Measurements from ENCODE around the gene VAMP1.

The VAMP1 gene

GRCh38 chr12:6450091-6450868 lies 20.2 kb downstream of the VAMP1 start:
- H3K4me3 ChIP-seq, result no peak overlapping the region
- no peak for DNase-seq (ENCODE audit: low read depth, low spot score)

GRCh38 chr12:6444704-6445688 lies 25.5 kb downstream of the VAMP1 start, which contains the start of gene CD27:
Gene CD27 (plus strand): TSS chr12:6444955. CDS start chr12:6445096, 141 bp downstream.
- H3K4me3 ChIP-seq, result no peak within 1 kb of the TSS
- H3K9me3 ChIP-seq (ENCODE audit: low read depth, low read length), result no peaks in the 10 kb centered on the region
- TF ChIP-seq FOXP2 (optimal IDR thresholded peaks at IDR 0.05; ENCODE audit: control extremely low read depth, extremely low read length, insufficient read depth), result no peak
- no peak for TF ChIP-seq EZH2 (IDR thresholded peaks at IDR 0.05)
- no peak for TF ChIP-seq POLR2AphosphoS5 (IDR thresholded peaks at IDR 0.05; ENCODE audit: borderline replicate concordance, low read depth, low read length)
- no peak for DNase-seq (ENCODE audit: low read depth, low spot score)
- H3K36me3 ChIP-seq (ENCODE audit: insufficient read depth, low read length), result no peaks in the 10 kb centered on the region
- no peak within 1 kb of the TSS for H3K27ac ChIP-seq
- H3K9ac ChIP-seq (ENCODE audit: insufficient read length), result no peak within 1 kb of the TSS

More at GRCh38 chr12:6450091-6450868, 20.2 kb downstream of the VAMP1 start:
- Histone ChIP-seq H3K36me3 (ENCODE audit: insufficient read depth, low read length) (no peaks in the 10 kb centered on the region), H3K27ac (no peak overlapping the region), H3K9ac (ENCODE audit: insufficient read length) (no peak overlapping the region), H3K9me3 (ENCODE audit: low read depth, low read length) (no peaks in the 10 kb centered on the region)
- no peak for TF ChIP-seq EZH2 (IDR thresholded peaks at IDR 0.05)

- no peak overlapping the region for H3K4me3 ChIP-seq
- no peak overlapping the region for H3K9ac ChIP-seq (ENCODE audit: insufficient read length)
- H3K27ac ChIP-seq, result no peak overlapping the region
- DNase-seq (ENCODE audit: low read depth, low spot score), result no peak
- TF ChIP-seq EZH2 (IDR thresholded peaks at IDR 0.05) (no peak), POLR2AphosphoS5 (IDR thresholded peaks at IDR 0.05; ENCODE audit: borderline replicate concordance, low read depth, low read length) (no peak), FOXP2 (optimal IDR thresholded peaks at IDR 0.05; ENCODE audit: control extremely low read depth, extremely low read length, insufficient read depth) (no peak)
- H3K9me3 ChIP-seq (ENCODE audit: low read depth, low read length), result no peaks in the 10 kb centered on the region
- no peaks in the 10 kb centered on the region for H3K36me3 ChIP-seq (ENCODE audit: insufficient read depth, low read length)
These were observed 26.4 kb downstream of the VAMP1 start for GRCh38 chr12:6444031-6444430.

GRCh38 chr12:6443361-6443983 lies 27.0 kb downstream of the VAMP1 start:
- TF ChIP-seq EZH2 (IDR thresholded peaks at IDR 0.05) (no peak), FOXP2 (optimal IDR thresholded peaks at IDR 0.05; ENCODE audit: control extremely low read depth, extremely low read length, insufficient read depth) (no peak)
- no peaks in the 10 kb centered on the region for H3K36me3 ChIP-seq (ENCODE audit: insufficient read depth, low read length)
- no peak overlapping the region for H3K9ac ChIP-seq (ENCODE audit: insufficient read length)
- H3K9me3 ChIP-seq (ENCODE audit: low read depth, low read length), result no peaks in the 10 kb centered on the region
- no peak overlapping the region for H3K4me3 ChIP-seq
- H3K27ac ChIP-seq, result no peak overlapping the region
- DNase-seq (ENCODE audit: low read depth, low spot score), result no peak

GRCh38 chr12:6442836-6443235 lies 27.6 kb downstream of the VAMP1 start:
- Histone ChIP-seq H3K9ac (ENCODE audit: insufficient read length) (no peak overlapping the region), H3K27ac (no peak overlapping the region), H3K4me3 (no peak overlapping the region), H3K9me3 (ENCODE audit: low read depth, low read length) (no peaks in the 10 kb centered on the region), H3K36me3 (ENCODE audit: insufficient read depth, low read length) (no peaks in the 10 kb centered on the region)
- DNase-seq (ENCODE audit: low read depth, low spot score), result no peak
- TF ChIP-seq EZH2 (IDR thresholded peaks at IDR 0.05), result no peak
- TF ChIP-seq FOXP2 (optimal IDR thresholded peaks at IDR 0.05; ENCODE audit: control extremely low read depth, extremely low read length, insufficient read depth), result no peak
- no peak for TF ChIP-seq POLR2AphosphoS5 (IDR thresholded peaks at IDR 0.05; ENCODE audit: borderline replicate concordance, low read depth, low read length)

GRCh38 chr12:6440391-6440790 lies 30.1 kb downstream of the VAMP1 start:
- H3K27ac ChIP-seq, result no peak overlapping the region
- no peak overlapping the region for H3K9ac ChIP-seq (ENCODE audit: insufficient read length)
- no peaks in the 10 kb centered on the region for H3K9me3 ChIP-seq (ENCODE audit: low read depth, low read length)
- DNase-seq (ENCODE audit: low read depth, low spot score), result no peak
- no peak overlapping the region for H3K4me3 ChIP-seq
- no peak for TF ChIP-seq POLR2AphosphoS5 (IDR thresholded peaks at IDR 0.05; ENCODE audit: borderline replicate concordance, low read depth, low read length)
- no peak for TF ChIP-seq FOXP2 (optimal IDR thresholded peaks at IDR 0.05; ENCODE audit: control extremely low read depth, extremely low read length, insufficient read depth)
- no peak for TF ChIP-seq EZH2 (IDR thresholded peaks at IDR 0.05)
- H3K36me3 ChIP-seq (ENCODE audit: insufficient read depth, low read length), result no peaks in the 10 kb centered on the region

- H3K27ac ChIP-seq, result no peak overlapping the region
- H3K9me3 ChIP-seq (ENCODE audit: low read depth, low read length), result no peaks in the 10 kb centered on the region
- no peaks in the 10 kb centered on the region for H3K36me3 ChIP-seq (ENCODE audit: insufficient read depth, low read length)
- TF ChIP-seq EZH2 (IDR thresholded peaks at IDR 0.05), result no peak
- TF ChIP-seq FOXP2 (optimal IDR thresholded peaks at IDR 0.05; ENCODE audit: control extremely low read depth, extremely low read length, insufficient read depth), result no peak
- TF ChIP-seq POLR2AphosphoS5 (IDR thresholded peaks at IDR 0.05; ENCODE audit: borderline replicate concordance, low read depth, low read length), result no peak
- no peak overlapping the region for H3K4me3 ChIP-seq
- DNase-seq (ENCODE audit: low read depth, low spot score), result no peak
- H3K9ac ChIP-seq (ENCODE audit: insufficient read length), result no peak overlapping the region
These were observed 32.1 kb downstream of the VAMP1 start for GRCh38 chr12:6438345-6438744.

- no peak for TF ChIP-seq EZH2 (IDR thresholded peaks at IDR 0.05)
- no peak for TF ChIP-seq FOXP2 (optimal IDR thresholded peaks at IDR 0.05; ENCODE audit: control extremely low read depth, extremely low read length, insufficient read depth)
- H3K9me3 ChIP-seq (ENCODE audit: low read depth, low read length), result no peaks in the 10 kb centered on the region
- no peak overlapping the region for H3K27ac ChIP-seq
- no peak for DNase-seq (ENCODE audit: low read depth, low spot score)
- H3K9ac ChIP-seq (ENCODE audit: insufficient read length), result no peak overlapping the region
- no peaks in the 10 kb centered on the region for H3K36me3 ChIP-seq (ENCODE audit: insufficient read depth, low read length)
- H3K4me3 ChIP-seq, result no peak overlapping the region
These were observed 32.9 kb downstream of the VAMP1 start for GRCh38 chr12:6437586-6437985.

All from SK-N-MC (cell line).